GM04504 (cell line): ENCODE measurements around the gene PTPN13.

Experiments
- DNase-seq: peaks from one replicate; pipeline ENCODE4 v3.0.0-alpha.2; 2012; ENCODE audit warnings: low read depth

Gene PTPN13

GRCh38 chr4:86857341-86858052 is 263.4 kb downstream of the PTPN13 start:
- DNase-seq: no peak
